Esophagus (tissue), 2 donors: ENCODE data around the gene XRRA1. TPM values are rescaled to one million over a fixed set of nuclear protein-coding genes. Genes with fewer than 3 reads are reported as not detected.

Source experiments
- H3K27ac ChIP-seq, 2 donors: one replicate each; pipeline ENCODE4 v1.5.1; 2013; ENCODE audit warnings: low read depth in 2 of 2, mild to moderate bottlenecking in 2 of 2, inconsistent platforms in 1 of 2, low read length in 1 of 2, moderate library complexity in 1 of 2
- H3K27me3 ChIP-seq, 2 donors: one replicate each; pipeline ENCODE4 v1.6.1; 2013; ENCODE audit warnings: low read length in 2 of 2, control low read depth in 1 of 2, mild to moderate bottlenecking in 1 of 2; ENCODE audit not compliant: insufficient read depth in 2 of 2, control insufficient read depth in 1 of 2
- H3K36me3 ChIP-seq, 2 donors: one replicate each; pipeline ENCODE4 v1.6.1; 2013; ENCODE audit warnings: low read length in 1 of 2; ENCODE audit not compliant: control insufficient read depth in 2 of 2, insufficient read depth in 2 of 2
- H3K4me1 ChIP-seq, 2 donors: one replicate each; pipeline ENCODE4 v1.6.1; 2013; ENCODE audit warnings: low read length in 1 of 2; ENCODE audit not compliant: control insufficient read depth in 2 of 2, insufficient read depth in 2 of 2
- H3K4me3 ChIP-seq, 2 donors: one replicate each; pipeline ENCODE4 v1.5.1; 2013; ENCODE audit warnings: low read length in 2 of 2, mild to moderate bottlenecking in 2 of 2, low read depth in 1 of 2, moderate library complexity in 1 of 2
- H3K9me3 ChIP-seq, 2 donors: one replicate each; pipeline ENCODE4 v1.6.1; 2013; ENCODE audit warnings: mild to moderate bottlenecking in 2 of 2, low read depth in 1 of 2, low read length in 1 of 2, moderate library complexity in 1 of 2; ENCODE audit not compliant: control insufficient read depth in 2 of 2, insufficient read depth in 1 of 2
- WGBS, 2 donors: extraction: QIAGEN DNeasy Blood & Tissue Kit; methylation state at CpG; one replicate each; pipeline ENCODE4 v1.1.7; 2013; 5-methylcytosine and 5-hydroxymethylcytosine counted together
- polyA plus RNA-seq, 2 donors: library from polyadenylated mRNA; stranded (reverse); fragments of 200-250 nt; gene quantifications; one replicate each; pipeline ENCODE4 v1.2.3, GENCODE V29; 2013
- donor health status: healthy with polysubstance abuse.
- donor health status: Bipolar disorder and iron deficiency.

The XRRA1 gene
- polyA plus RNA-seq, 2 donors, result 0.74 to 1.3 TPM

- Histone ChIP-seq H3K36me3 (peaks cover 7 to 24% of the 10 kb centered on the region in 2 donors), H3K4me1 (no peaks in the 10 kb centered on the region), H3K4me3 (no peak overlapping the region), H3K27ac (no peak overlapping the region), H3K9me3 (no peaks in the 10 kb centered on the region), H3K27me3 (no peaks in the 10 kb centered on the region)
- WGBS, 2 donors, result 66 to 78% methylated on average over 2 of the region's 2 CpGs
Observed at GRCh38 chr11:74846770-74847169, 102.1 kb downstream of the XRRA1 start.

DNA sequence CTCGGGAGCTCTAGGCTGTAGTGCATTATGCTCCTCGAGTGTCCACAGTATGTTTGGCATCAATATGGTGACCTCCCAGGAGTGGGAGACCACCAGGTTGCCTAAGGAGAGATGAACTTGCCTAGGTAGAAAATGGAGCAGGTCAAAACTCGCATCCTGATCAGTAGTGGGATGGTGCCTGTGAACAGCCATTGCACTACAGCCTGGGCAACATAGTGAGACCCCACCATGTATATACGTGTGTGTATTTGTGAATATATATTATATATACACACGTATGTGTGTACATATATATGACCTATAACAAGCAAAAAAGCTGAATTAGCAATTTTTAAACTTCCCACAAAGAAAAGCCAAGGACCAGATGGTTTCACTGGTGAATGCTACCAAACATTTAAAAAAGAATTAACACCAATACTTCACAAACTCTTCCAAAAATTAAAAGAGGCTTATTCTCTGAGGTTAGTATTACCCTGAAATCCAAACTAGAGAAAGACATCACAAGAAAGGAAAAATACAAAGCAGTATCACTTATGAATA, 102.8 kb downstream of the XRRA1 start:
- Histone ChIP-seq H3K4me1 (no peaks in the 10 kb centered on the region), H3K9me3 (no peaks in the 10 kb centered on the region), H3K27ac (no peak overlapping the region), H3K27me3 (no peaks in the 10 kb centered on the region), H3K36me3 (peaks cover 9 to 24% of the 10 kb centered on the region in 2 donors), H3K4me3 (no peak overlapping the region)
- WGBS, 2 donors, result 96 to 97% methylated on average over 5 of the region's 5 CpGs

DNA sequence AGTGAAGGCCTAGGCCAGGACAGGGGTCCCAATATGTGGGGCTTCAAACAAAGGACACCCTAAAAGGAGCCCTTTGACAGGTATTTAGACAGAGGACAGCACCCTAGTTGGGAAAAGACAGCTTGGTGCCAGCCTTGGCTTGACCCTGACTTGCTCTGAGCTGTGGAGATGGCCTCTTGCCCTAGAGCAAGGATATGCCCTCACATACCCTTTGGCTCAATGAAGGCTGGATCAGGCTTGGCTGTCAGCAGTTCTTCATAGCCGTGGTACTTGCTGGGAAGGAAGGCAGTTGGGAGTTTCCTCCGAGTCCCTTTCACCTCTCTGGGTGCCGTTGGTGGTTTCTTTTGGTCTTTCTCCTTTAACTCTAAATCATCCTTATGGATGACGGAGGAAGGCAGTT, 104.0 kb downstream of the XRRA1 start:
- 90 to 98% methylated on average over 4 of the region's 4 CpGs for WGBS, 2 donors
- Histone ChIP-seq H3K4me3 (no peak overlapping the region), H3K36me3 (peaks cover 13 to 24% of the 10 kb centered on the region in 2 donors)

GRCh38 chr11:74844072-74844471, 104.8 kb downstream of the XRRA1 start:
- H3K4me1 ChIP-seq, result no peaks in the 10 kb centered on the region
- H3K36me3 ChIP-seq, result peaks cover 13 to 24% of the 10 kb centered on the region in 2 donors
- no peaks in the 10 kb centered on the region for H3K9me3 ChIP-seq
- no peaks in the 10 kb centered on the region for H3K27me3 ChIP-seq
- no peak overlapping the region for H3K4me3 ChIP-seq
- WGBS, 2 donors, result 93 to 95% methylated on average over 3 of the region's 3 CpGs
- H3K27ac ChIP-seq, result no peak overlapping the region

More for the DNA sequence above, 104.0 kb downstream of the XRRA1 start:
- no peak overlapping the region for H3K27ac ChIP-seq
- H3K4me1 ChIP-seq, result no peaks in the 10 kb centered on the region
- H3K9me3 ChIP-seq, result no peaks in the 10 kb centered on the region
- no peaks in the 10 kb centered on the region for H3K27me3 ChIP-seq

GRCh38 chr11:74842967-74843366, 105.9 kb downstream of the XRRA1 start:
- no peak overlapping the region for H3K27ac ChIP-seq
- H3K9me3 ChIP-seq, result no peaks in the 10 kb centered on the region
- no peaks in the 10 kb centered on the region for H3K27me3 ChIP-seq
- no peak overlapping the region for H3K4me3 ChIP-seq
- peaks cover 13 to 22% of the 10 kb centered on the region in 2 donors for H3K36me3 ChIP-seq
- WGBS, 2 donors, result 96% methylated on average over 10 to 13 of the region's 13 CpGs
- H3K4me1 ChIP-seq, result no peaks in the 10 kb centered on the region

DNA sequence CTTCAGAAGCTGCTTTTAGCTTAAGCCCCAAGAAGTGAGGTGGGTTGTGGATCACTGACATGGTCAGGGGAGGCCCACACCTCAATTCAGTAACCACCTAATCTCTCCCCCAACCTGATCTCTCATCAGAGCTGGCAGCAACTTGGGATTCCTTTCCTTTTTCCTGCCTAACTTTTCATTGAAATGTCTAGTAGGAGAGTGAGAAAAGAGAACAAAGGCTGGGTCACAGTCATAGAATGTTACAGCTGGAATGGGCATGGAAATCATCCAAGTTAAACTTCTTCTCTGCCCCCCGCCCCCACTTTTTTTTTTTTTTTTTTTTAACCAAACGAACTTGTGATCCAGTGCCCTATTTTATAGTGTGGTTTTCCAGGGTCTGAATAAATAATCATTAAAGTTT, 108.4 kb downstream of the XRRA1 start:
- no peaks in the 10 kb centered on the region for H3K9me3 ChIP-seq
- no peaks in the 10 kb centered on the region for H3K4me1 ChIP-seq
- H3K27me3 ChIP-seq, result no peaks in the 10 kb centered on the region
- H3K36me3 ChIP-seq, result peaks cover 28 to 33% of the 10 kb centered on the region in 2 donors
- H3K4me3 ChIP-seq, result no peak overlapping the region
- H3K27ac ChIP-seq, result no peak overlapping the region
- WGBS, 2 donors, result 64 to 74% methylated on average over 2 of the region's 2 CpGs

DNA sequence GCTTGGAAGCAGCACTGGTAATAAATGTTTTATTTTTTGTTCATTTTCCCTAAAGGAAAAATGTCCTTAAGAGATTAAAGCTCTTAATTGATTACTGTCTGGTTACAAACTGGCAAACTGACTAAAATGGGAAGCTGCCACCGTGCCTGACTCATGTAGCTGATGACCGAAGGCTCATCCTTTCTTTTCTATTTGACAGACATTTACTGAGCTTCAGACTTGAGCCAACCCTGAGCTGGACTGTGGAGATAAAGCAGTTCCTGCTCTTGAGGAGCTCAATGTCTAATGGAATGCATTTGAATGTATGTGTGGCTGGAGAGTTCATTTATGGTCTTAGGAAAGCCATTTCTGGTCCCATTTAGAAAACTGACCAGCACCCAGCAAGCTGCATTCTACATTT, 108.9 kb downstream of the XRRA1 start:
- no peaks in the 10 kb centered on the region for H3K27me3 ChIP-seq
- peaks cover 29 to 33% of the 10 kb centered on the region in 2 donors for H3K36me3 ChIP-seq

GRCh38 chr11:74839446-74839845, 109.4 kb downstream of the XRRA1 start:
- 85 to 86% methylated on average over 1 of the region's 1 CpG for WGBS, 2 donors
- Histone ChIP-seq H3K36me3 (peaks cover 29 to 30% of the 10 kb centered on the region in 2 donors), H3K27ac (no peak overlapping the region), H3K4me1 (no peaks in the 10 kb centered on the region), H3K9me3 (no peaks in the 10 kb centered on the region), H3K4me3 (no peak overlapping the region), H3K27me3 (no peaks in the 10 kb centered on the region)

More for the DNA sequence above, 108.9 kb downstream of the XRRA1 start:
- WGBS, 2 donors, result 60 to 66% methylated on average over 2 of the region's 2 CpGs
- Histone ChIP-seq H3K9me3 (no peaks in the 10 kb centered on the region), H3K4me3 (no peak overlapping the region), H3K4me1 (no peaks in the 10 kb centered on the region), H3K27ac (no peak overlapping the region)

GRCh38 chr11:74838188-74838587, 110.7 kb downstream of the XRRA1 start:
- Histone ChIP-seq H3K27me3 (no peaks in the 10 kb centered on the region), H3K4me3 (no peak overlapping the region), H3K36me3 (peaks cover 22 to 29% of the 10 kb centered on the region in 2 donors), H3K4me1 (no peaks in the 10 kb centered on the region), H3K9me3 (no peaks in the 10 kb centered on the region), H3K27ac (no peak overlapping the region)
- WGBS, 2 donors, result 98 to 100% methylated on average over 1 of the region's 1 CpG

DNA sequence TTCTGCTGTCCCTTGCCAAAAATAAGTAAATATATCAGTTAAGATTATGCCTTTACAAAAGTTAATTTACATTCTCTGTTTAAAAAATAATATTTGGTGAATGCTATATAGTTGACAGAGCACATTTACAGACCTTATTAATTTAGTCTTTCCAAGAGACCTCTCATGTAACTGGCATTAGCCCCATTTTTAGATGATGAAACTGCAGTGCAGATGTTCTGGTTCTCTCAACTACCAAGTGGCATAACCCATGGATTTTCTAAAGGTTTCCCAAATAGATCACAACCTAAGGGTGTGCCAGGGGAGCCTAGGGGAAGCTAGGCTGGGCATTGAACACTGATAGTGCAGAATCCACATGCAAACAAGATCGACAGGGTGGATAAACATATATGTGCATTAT, 111.7 kb downstream of the XRRA1 start:
- peaks cover 17 to 26% of the 10 kb centered on the region in 2 donors for H3K36me3 ChIP-seq
- H3K27me3 ChIP-seq, result no peaks in the 10 kb centered on the region
- H3K9me3 ChIP-seq, result no peaks in the 10 kb centered on the region
- H3K4me1 ChIP-seq, result no peaks in the 10 kb centered on the region
- H3K4me3 ChIP-seq, result no peak overlapping the region
- WGBS, 2 donors, result 91 to 96% methylated on average over 1 of the region's 1 CpG
- no peak overlapping the region for H3K27ac ChIP-seq
